ENCODE measurements around the gene SH2D4B. TPM values are rescaled to one million over a fixed set of nuclear protein-coding genes. Genes with fewer than 3 reads are reported as not detected.
A peak's percentile ranks its signal among the peaks of the same experiment; 100 is the strongest.

SH2D4B gene
- total RNA-seq, 1 donor from 2014 or later, result not detected

DNA sequence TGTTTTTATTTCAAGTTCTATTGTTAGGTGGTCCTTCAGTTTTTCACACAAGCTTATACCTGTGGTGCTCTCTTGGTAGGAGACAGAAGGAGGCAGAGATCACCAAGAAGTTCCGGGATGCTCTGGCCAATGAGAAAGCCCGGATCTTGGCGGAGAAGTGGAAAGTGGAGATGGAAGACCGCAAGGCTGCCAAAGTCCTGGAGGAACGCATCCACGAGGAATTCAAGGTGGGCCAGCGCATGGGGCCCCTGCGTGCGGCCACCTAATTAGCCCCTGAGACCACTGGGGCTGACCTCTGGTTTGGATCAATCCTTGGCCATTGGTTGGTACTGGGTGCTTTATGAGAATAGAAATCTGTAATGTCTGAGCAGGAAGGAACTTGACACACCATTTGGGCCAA is 33.6 kb downstream of the SH2D4B start:
- intact Hi-C loops (cut with DNase I), result no loop called here
- Histone ChIP-seq H3K4me1 (no peaks in the 10 kb centered on the region), H3K4me3 (no peak overlapping the region), H3K27ac (no peak overlapping the region), H3K9me3 (no peaks in the 10 kb centered on the region), H3K36me3 (no peaks in the 10 kb centered on the region), H3K27me3 (no peaks in the 10 kb centered on the region)
- TF ChIP-seq POLR2AphosphoS5 (IDR thresholded peaks at IDR 0.05; ENCODE audit: insufficient read depth in 1 of 2, low read depth in 1 of 2), result no peak
- TF ChIP-seq, protein P1, sequence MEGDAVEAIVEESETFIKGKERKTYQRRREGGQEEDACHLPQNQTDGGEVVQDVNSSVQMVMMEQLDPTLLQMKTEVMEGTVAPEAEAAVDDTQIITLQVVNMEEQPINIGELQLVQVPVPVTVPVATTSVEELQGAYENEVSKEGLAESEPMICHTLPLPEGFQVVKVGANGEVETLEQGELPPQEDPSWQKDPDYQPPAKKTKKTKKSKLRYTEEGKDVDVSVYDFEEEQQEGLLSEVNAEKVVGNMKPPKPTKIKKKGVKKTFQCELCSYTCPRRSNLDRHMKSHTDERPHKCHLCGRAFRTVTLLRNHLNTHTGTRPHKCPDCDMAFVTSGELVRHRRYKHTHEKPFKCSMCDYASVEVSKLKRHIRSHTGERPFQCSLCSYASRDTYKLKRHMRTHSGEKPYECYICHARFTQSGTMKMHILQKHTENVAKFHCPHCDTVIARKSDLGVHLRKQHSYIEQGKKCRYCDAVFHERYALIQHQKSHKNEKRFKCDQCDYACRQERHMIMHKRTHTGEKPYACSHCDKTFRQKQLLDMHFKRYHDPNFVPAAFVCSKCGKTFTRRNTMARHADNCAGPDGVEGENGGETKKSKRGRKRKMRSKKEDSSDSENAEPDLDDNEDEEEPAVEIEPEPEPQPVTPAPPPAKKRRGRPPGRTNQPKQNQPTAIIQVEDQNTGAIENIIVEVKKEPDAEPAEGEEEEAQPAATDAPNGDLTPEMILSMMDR (IDR thresholded peaks at IDR 0.05), result no peak
- TF ChIP-seq POLR2A (IDR thresholded peaks at IDR 0.05), result no peak
- DNase-seq (ENCODE audit: extremely low spot score in 2 of 2), result no peak

DNA sequence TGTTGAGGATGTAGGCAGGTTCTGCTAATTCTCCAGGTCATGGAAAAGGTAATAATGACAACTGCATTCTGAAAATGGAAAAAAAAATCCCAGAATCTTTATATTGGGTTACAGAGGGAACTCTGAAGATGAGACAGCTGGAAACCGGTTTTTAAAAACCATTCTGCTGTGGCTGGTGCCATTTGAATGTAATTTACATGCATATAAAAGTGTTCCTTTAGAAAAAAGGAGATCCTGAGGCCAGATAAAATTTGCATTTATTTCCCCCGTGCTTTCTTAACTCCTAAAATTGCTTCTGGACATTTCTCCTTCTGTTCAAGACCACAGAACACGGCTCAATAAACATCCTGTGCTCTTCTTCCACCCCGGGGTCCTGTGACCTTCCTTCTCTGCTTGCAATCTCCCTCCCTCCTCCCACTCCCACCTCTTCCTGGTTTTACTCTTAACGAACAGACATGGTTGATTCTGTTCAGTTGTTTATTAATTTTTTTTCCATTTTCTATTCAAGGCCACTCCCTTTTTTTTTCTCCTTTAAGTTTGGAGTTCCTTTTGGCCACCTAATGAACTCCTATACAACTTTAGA is 41.6 kb downstream of the SH2D4B start:
- H3K36me3 ChIP-seq, result no peaks in the 10 kb centered on the region
- no peaks in the 10 kb centered on the region for H3K4me1 ChIP-seq
- H3K9me3 ChIP-seq, result no peaks in the 10 kb centered on the region
- intact Hi-C loops (cut with DNase I), result no loop called here
- no peak for TF ChIP-seq POLR2AphosphoS5 (IDR thresholded peaks at IDR 0.05; ENCODE audit: insufficient read depth in 1 of 2, low read depth in 1 of 2)
- TF ChIP-seq POLR2A (IDR thresholded peaks at IDR 0.05), result no peak
- TF ChIP-seq, protein P1 (IDR thresholded peaks at IDR 0.05), result no peak
- DNase-seq (ENCODE audit: extremely low spot score in 2 of 2), result peak in 1 of 2 donors; percentile 16
- no peak overlapping the region for H3K27ac ChIP-seq
- no peaks in the 10 kb centered on the region for H3K27me3 ChIP-seq
- no peak overlapping the region for H3K4me3 ChIP-seq

DNA sequence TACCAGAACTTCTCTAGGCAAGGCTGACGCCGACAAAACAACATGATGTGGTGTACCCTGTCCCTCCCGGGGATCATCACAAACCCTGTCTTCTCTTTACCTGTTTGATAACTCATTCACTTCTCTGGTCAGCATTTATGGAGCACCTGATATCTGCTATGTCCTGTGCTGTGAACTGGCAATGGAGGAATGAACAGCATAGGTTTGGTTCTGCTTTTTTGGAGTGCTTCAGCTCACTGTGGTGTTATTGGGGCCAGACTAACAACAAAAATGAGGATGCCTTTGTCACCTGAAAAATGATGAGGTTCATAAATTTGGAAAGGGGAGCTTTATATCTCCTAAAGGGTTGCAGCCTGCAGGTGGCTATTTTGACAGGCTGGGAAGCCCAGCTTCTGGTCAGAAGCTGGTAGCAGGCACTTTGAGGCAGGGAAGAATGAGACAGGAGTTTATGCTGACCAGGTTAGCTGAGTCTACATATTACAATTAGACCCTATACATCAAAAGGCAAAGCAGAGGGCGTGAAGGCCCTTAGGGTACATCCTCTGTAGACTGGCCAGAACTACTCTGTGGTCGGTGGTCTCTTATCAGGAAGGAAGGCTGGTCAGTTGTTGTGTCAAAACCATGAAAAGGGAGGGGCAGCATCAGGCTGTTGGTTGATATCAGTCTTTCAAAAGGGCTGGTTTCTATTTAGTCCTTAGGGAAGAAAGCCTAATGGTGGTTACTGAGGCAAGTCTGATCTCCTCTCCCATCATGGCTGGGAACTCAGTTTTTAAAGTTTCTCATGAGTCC is 42.3 kb downstream of the SH2D4B start:
- Histone ChIP-seq H3K4me1 (no peaks in the 10 kb centered on the region), H3K27me3 (no peaks in the 10 kb centered on the region), H3K27ac (no peak overlapping the region), H3K4me3 (no peak overlapping the region), H3K36me3 (no peaks in the 10 kb centered on the region), H3K9me3 (no peaks in the 10 kb centered on the region)
- intact Hi-C loops (cut with DNase I), result no loop called here
- TF ChIP-seq POLR2A (IDR thresholded peaks at IDR 0.05) (no peak), POLR2AphosphoS5 (IDR thresholded peaks at IDR 0.05; ENCODE audit: insufficient read depth in 1 of 2, low read depth in 1 of 2) (no peak)
- TF ChIP-seq, protein P1 (IDR thresholded peaks at IDR 0.05), result no peak
- DNase-seq (ENCODE audit: extremely low spot score in 2 of 2), result peak; percentile 14 to 37

DNA sequence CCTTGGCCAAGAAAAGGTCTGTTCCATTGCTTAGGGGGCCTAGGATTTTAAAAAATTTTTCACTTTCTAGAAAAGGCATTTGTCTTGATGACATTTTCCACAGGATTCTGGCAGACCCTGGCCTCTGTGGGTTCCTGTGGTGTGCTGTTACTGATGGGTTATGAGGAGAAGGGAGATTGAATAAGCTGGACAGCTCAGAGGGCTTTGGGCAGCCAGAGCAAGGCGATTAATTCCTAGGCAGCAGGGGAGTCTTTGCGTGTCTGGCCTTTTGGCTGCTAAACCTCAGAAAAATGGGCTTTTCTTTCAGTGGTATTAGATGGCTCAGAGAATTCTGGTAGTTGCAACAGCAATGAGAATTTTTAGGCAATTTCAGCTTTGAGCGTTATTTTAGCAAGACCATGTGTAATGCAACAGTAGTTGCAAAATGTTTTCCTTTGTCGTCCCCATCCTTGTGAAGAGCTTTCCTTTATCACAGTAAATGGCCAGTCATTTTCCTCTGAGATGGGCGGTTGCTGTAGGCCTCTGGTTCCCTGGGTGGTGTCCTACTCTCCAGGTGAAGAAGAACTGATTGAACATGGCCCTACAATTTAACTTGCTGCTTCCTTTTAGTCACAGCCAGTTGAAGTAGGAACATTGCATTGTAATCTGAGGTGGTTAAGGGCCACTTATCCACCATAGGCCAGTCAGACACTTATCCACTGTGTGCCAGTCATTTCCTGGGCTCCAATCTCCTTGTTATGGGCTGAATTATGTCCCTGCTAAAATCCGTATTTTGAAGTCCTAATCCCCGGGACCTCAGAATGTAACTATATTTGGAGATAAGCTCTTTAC is 43.2 kb downstream of the SH2D4B start:
- DNase-seq (ENCODE audit: extremely low spot score in 2 of 2), result peak in 1 of 2 donors; percentile 13
- intact Hi-C loops (cut with DNase I), result no loop called here
- TF ChIP-seq POLR2AphosphoS5 (IDR thresholded peaks at IDR 0.05; ENCODE audit: insufficient read depth in 1 of 2, low read depth in 1 of 2) (no peak), POLR2A (IDR thresholded peaks at IDR 0.05) (no peak)
- TF ChIP-seq, protein P1 (IDR thresholded peaks at IDR 0.05), result no peak
- Histone ChIP-seq H3K36me3 (no peaks in the 10 kb centered on the region), H3K9me3 (no peaks in the 10 kb centered on the region), H3K4me1 (no peaks in the 10 kb centered on the region), H3K27me3 (no peaks in the 10 kb centered on the region), H3K4me3 (no peak overlapping the region), H3K27ac (no peak overlapping the region)
